ENCODE results near the gene MAP3K15. TPM values are rescaled to one million over a fixed set of nuclear protein-coding genes. Genes with fewer than 3 reads are reported as not detected.

MAP3K15 gene
- total RNA-seq, 1 experiment from 2014 or later, result not detected

GRCh38 chrX:19517965-19518364 is 2.7 kb upstream of the MAP3K15 start:
- Histone ChIP-seq H3K27me3 (ENCODE audit: insufficient read depth, low read depth) (peaks cover 5% of the 10 kb centered on the region; the same call in 1 of the 2 replicates), H2AFZ (no peak overlapping the region), H3F3A (ENCODE audit: insufficient read depth, low read depth) (no peaks in the 10 kb centered on the region), H3K4me2 (no peak overlapping the region), H4K20me1 (ENCODE audit: insufficient read depth) (no peaks in the 10 kb centered on the region), H3K9me2 (ENCODE audit: insufficient read depth) (no peaks in the 10 kb centered on the region), H3K9me3 (ENCODE audit: insufficient read depth, low read depth) (no peaks in the 10 kb centered on the region), H3K79me2 (ENCODE audit: low read depth) (no peaks in the 10 kb centered on the region), H3K27ac (no peak overlapping the region), H3K4me3 (no peak overlapping the region), H3K4me1 (replicated peaks; ENCODE audit: insufficient read depth) (no peaks in the 10 kb centered on the region), H3K36me3 (ENCODE audit: low read depth) (no peaks in the 10 kb centered on the region)
- ChIA-PET CTCF (interaction anchor here (0.5 kb wide), 1 partner anchor 221 kb away, joined by 4 read pairs; no protein-coding TSS in a partner anchor), POLR2A (ENCODE audit: unreplicated experiment) (no interaction called here)
- DNase-seq, result no peak
- no TSS peak for BruUV-seq (replicated peaks)
- TF ChIP-seq CTCF (conservative IDR thresholded peaks at IDR 0.05) (no peak), EZH2 (IDR thresholded peaks at IDR 0.05; ENCODE audit: low read depth) (no peak)
- intact Hi-C loops (cut with micrococcal nuclease; ENCODE audit: unreplicated experiment), result no loop called here

DNA sequence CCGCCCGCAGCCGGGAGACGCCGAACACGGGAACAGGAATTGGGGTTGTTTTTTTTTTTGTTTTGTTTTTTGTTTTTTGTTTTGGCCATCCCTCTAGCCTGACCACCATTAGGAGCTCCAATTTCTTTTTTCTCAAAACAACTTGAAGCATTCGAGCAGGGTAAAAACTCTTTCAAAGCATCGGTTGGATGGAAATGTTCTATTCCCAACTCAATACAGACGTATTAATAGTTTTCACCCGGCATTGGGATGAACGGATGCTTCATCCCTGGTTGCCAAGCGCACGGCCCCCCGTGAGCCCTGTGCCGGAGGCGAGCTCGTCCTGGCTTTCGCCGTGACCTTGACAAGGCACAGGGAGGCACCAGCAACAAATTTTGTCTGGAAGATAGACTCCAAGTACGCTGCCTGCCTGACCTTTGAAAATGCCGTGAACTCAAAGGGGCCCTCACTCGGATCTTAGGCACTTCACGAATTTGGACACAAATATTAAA is 352 bp upstream of the MAP3K15 start:
- intact Hi-C loops (cut with micrococcal nuclease; ENCODE audit: unreplicated experiment), result no loop called here

DNA sequence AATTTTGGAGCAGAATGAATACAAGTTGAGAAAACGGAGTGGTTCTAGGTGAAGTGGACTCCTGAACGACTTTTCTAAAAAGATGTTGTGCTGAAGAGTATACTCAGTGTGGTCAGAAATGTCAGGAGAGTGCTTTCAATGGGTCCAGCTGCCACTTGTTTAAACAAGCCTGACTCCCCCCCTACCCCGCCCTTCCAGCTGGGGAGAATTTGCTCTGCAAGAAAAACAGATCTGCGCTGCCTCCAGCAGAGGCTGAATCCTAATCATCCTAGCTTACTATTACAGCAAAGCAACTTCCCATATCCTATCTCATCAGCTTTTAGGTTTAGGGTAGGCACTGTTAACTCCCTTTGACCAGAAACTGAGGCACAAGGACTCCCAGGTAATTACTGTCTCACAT is 1.9 kb downstream of the MAP3K15 start:
- no peak overlapping the region for H3K4me3 ChIP-seq
- ChIA-PET CTCF (no interaction called here), POLR2A (ENCODE audit: unreplicated experiment) (no interaction called here)
- no TSS peak for BruUV-seq (replicated peaks)
- TF ChIP-seq CTCF (conservative IDR thresholded peaks at IDR 0.05) (no peak), EZH2 (IDR thresholded peaks at IDR 0.05; ENCODE audit: low read depth) (no peak)
- no peaks in the 10 kb centered on the region for H3K36me3 ChIP-seq (ENCODE audit: low read depth)
- no peaks in the 10 kb centered on the region for H3K9me3 ChIP-seq (ENCODE audit: insufficient read depth, low read depth)
- DNase-seq, result no peak
- no peaks in the 10 kb centered on the region for H3K4me1 ChIP-seq (replicated peaks; ENCODE audit: insufficient read depth)
- H3K27ac ChIP-seq, result no peak overlapping the region
- no peak overlapping the region for H3K4me2 ChIP-seq
- H2AFZ ChIP-seq, result no peak overlapping the region
- intact Hi-C loops (cut with micrococcal nuclease; ENCODE audit: unreplicated experiment), result no loop called here
- no peaks in the 10 kb centered on the region for H3K79me2 ChIP-seq (ENCODE audit: low read depth)
- H3K9me2 ChIP-seq (ENCODE audit: insufficient read depth), result no peaks in the 10 kb centered on the region
- H3F3A ChIP-seq (ENCODE audit: insufficient read depth, low read depth), result no peaks in the 10 kb centered on the region
- peaks cover 5% of the 10 kb centered on the region; the same call in 1 of the 2 replicates for H3K27me3 ChIP-seq (ENCODE audit: insufficient read depth, low read depth)
- H4K20me1 ChIP-seq (ENCODE audit: insufficient read depth), result no peaks in the 10 kb centered on the region

More for the DNA sequence above, 352 bp upstream of the MAP3K15 start:
- H3K79me2 ChIP-seq (ENCODE audit: low read depth), result no peaks in the 10 kb centered on the region
- no peak for TF ChIP-seq CTCF (conservative IDR thresholded peaks at IDR 0.05)
- TF ChIP-seq EZH2 (IDR thresholded peaks at IDR 0.05; ENCODE audit: low read depth), result no peak
- no peaks in the 10 kb centered on the region for H3K9me3 ChIP-seq (ENCODE audit: insufficient read depth, low read depth)
- no peaks in the 10 kb centered on the region for H3F3A ChIP-seq (ENCODE audit: insufficient read depth, low read depth)
- no peak for DNase-seq
- no peaks in the 10 kb centered on the region for H3K9me2 ChIP-seq (ENCODE audit: insufficient read depth)
- H2AFZ ChIP-seq, result no peak overlapping the region
- H3K27ac ChIP-seq, result no peak overlapping the region
- H3K36me3 ChIP-seq (ENCODE audit: low read depth), result no peaks in the 10 kb centered on the region
- H4K20me1 ChIP-seq (ENCODE audit: insufficient read depth), result no peaks in the 10 kb centered on the region
- peaks cover 5% of the 10 kb centered on the region; the same call in 1 of the 2 replicates for H3K27me3 ChIP-seq (ENCODE audit: insufficient read depth, low read depth)
- peak overlapping the region; percentile 50; the same call in 1 of the 2 replicates for H3K4me2 ChIP-seq
- H3K4me1 ChIP-seq (replicated peaks; ENCODE audit: insufficient read depth), result no peaks in the 10 kb centered on the region
- peak overlapping the region; percentile 18; the same call in 1 of the 2 replicates for H3K4me3 ChIP-seq
- ChIA-PET CTCF (no interaction called here), POLR2A (ENCODE audit: unreplicated experiment) (no interaction called here)
- no TSS peak for BruUV-seq (replicated peaks)

All from PC-9 (cell line).